SU-DHL-6 (cell line): Measurements from ENCODE around the gene EPB41.
A peak's percentile ranks its signal among the peaks of the same experiment; 100 is the strongest.

Experiments used
- H2AFZ ChIP-seq: fragments of 200-600 bp; sonication (generic); 2 replicates; pipeline ENCODE4 v1.6.1; 2014; ENCODE audit warnings: low read depth, mild to moderate bottlenecking, moderate library complexity, mixed read lengths, antibody characterized with exemption, low read length; ENCODE audit not compliant: severe bottlenecking
- H3F3A ChIP-seq: fragments of 200-600 bp; shearing (Covaris generic); 2 replicates; pipeline ENCODE4 v1.6.0; 2016; ENCODE audit warnings: antibody characterized with exemption, mild to moderate bottlenecking; ENCODE audit not compliant: insufficient read depth
- H3K27ac ChIP-seq: fragments of 200-600 bp; sonication (generic); 2 replicates; pipeline ENCODE4 v1.5.1; 2016; ENCODE audit warnings: low read depth, mild to moderate bottlenecking, low read length, moderate library complexity, mixed read lengths
- H3K27me3 ChIP-seq: fragments of 200-600 bp; sonication (generic), shearing (Covaris generic); 2 replicates; pipeline ENCODE4 v1.6.0; 2014; ENCODE audit warnings: mild to moderate bottlenecking, low read length
- H3K36me3 ChIP-seq: fragments of 200-600 bp; sonication (generic); 2 replicates; pipeline ENCODE4 v1.6.1; 2014; ENCODE audit warnings: mild to moderate bottlenecking, low read length, mixed read lengths
- H3K4me2 ChIP-seq: fragments of 300-600, 200-600 bp; shearing (Covaris generic), sonication (generic); 2 replicates; pipeline ENCODE4 v1.6.0; 2014; ENCODE audit warnings: low read length, low read depth, mild to moderate bottlenecking; ENCODE audit not compliant: poor library complexity, severe bottlenecking
- H3K4me3 ChIP-seq: fragments of 200-600 bp; sonication (generic); 2 replicates; pipeline ENCODE4 v1.5.1; 2014; ENCODE audit warnings: antibody characterized with exemption, low read length, mild to moderate bottlenecking, mixed read lengths; ENCODE audit not compliant: insufficient read depth, poor library complexity, severe bottlenecking
- H3K79me2 ChIP-seq: fragments of 200-600 bp; sonication (generic); 2 replicates; pipeline ENCODE4 v1.6.1; 2014; ENCODE audit warnings: mild to moderate bottlenecking, low read length, moderate library complexity; ENCODE audit not compliant: insufficient read depth
- H3K9ac ChIP-seq: fragments of 200-600 bp; sonication (generic); 2 replicates; pipeline ENCODE4 v1.7.0; 2014; ENCODE audit warnings: mild to moderate bottlenecking, low read length
- H3K9me2 ChIP-seq: fragments of 200-600 bp; sonication (generic); replicated peaks from 2 replicates; pipeline ENCODE4 v1.6.1; 2014; ENCODE audit warnings: low read length; ENCODE audit not compliant: insufficient read depth
- H3K9me3 ChIP-seq: fragments of 200-600 bp; sonication (generic); 2 replicates; pipeline ENCODE4 v1.6.1; 2014; ENCODE audit warnings: low read length, mixed read lengths; ENCODE audit not compliant: insufficient read depth
- H4K20me1 ChIP-seq: fragments of 200-600 bp; sonication (generic); 2 replicates; pipeline ENCODE4 v1.6.1; 2014; ENCODE audit warnings: low read depth, mild to moderate bottlenecking, antibody characterized with exemption, low read length, moderate library complexity, mixed read lengths
- EZH2phosphoT487 ChIP-seq: fragments of 200-600 bp; sonication (generic), shearing (Covaris generic); conservative IDR thresholded peaks from 2 replicates; pipeline ENCODE4 v1.6.1; 2018; ENCODE audit warnings: mild to moderate bottlenecking, antibody characterized with exemption, low read length, moderate library complexity, mixed read lengths
- TF ChIP-seq, protein P1 (sequence below): fragments of 200-600 bp; sonication (generic); IDR thresholded peaks from one replicate; pipeline ENCODE4 v1.5.1; 2017; ENCODE audit warnings: antibody characterized with exemption, mild to moderate bottlenecking, low read length, moderate library complexity; ENCODE audit not compliant: insufficient read depth, poor library complexity, severe bottlenecking

EPB41 gene

DNA sequence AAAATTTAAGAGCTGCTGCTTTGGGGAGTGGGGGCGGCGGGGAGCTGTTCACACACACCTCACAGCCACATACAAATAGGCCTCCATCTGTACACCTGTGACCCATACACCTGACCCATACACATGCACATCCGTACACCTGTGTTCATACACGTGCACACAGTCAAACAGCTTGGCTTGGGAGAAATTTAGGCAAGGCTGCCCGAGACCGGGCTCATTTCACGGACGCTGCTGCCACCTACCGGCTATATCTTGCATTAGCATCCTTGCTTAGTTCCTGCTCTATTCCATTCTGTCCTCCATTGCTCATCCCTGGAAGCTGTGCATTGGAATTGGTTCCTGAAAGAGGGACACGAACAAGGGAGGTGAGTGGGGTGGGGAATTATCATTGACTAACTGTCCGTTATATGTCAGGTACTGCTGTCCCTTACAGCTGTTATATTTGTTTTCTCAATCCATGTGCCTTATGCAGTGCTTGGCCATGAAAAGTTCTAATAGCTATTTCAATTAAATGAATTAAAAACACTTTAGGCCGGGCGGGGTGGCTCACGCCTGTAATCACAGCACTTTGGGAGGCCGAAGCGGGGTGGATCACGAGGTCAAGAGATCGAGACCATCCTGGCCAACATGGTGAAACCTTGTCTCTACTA lies 37.1 kb upstream of the EPB41 start:
- no peak overlapping the region for H3K9ac ChIP-seq
- no peaks in the 10 kb centered on the region for H3K9me3 ChIP-seq
- H4K20me1 ChIP-seq = no peaks in the 10 kb centered on the region
- H3K9me2 ChIP-seq = no peaks in the 10 kb centered on the region
- H3K79me2 ChIP-seq = no peaks in the 10 kb centered on the region
- no peaks in the 10 kb centered on the region for H3K27me3 ChIP-seq
- H3F3A ChIP-seq = no peaks in the 10 kb centered on the region
- TF ChIP-seq, protein P1, sequence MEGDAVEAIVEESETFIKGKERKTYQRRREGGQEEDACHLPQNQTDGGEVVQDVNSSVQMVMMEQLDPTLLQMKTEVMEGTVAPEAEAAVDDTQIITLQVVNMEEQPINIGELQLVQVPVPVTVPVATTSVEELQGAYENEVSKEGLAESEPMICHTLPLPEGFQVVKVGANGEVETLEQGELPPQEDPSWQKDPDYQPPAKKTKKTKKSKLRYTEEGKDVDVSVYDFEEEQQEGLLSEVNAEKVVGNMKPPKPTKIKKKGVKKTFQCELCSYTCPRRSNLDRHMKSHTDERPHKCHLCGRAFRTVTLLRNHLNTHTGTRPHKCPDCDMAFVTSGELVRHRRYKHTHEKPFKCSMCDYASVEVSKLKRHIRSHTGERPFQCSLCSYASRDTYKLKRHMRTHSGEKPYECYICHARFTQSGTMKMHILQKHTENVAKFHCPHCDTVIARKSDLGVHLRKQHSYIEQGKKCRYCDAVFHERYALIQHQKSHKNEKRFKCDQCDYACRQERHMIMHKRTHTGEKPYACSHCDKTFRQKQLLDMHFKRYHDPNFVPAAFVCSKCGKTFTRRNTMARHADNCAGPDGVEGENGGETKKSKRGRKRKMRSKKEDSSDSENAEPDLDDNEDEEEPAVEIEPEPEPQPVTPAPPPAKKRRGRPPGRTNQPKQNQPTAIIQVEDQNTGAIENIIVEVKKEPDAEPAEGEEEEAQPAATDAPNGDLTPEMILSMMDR = peak; percentile 78
- no peak for TF ChIP-seq EZH2phosphoT487
- no peak overlapping the region for H3K4me2 ChIP-seq
- no peak overlapping the region for H3K4me3 ChIP-seq
- H3K36me3 ChIP-seq = no peaks in the 10 kb centered on the region
- H2AFZ ChIP-seq = no peak overlapping the region
- no peak overlapping the region for H3K27ac ChIP-seq

DNA sequence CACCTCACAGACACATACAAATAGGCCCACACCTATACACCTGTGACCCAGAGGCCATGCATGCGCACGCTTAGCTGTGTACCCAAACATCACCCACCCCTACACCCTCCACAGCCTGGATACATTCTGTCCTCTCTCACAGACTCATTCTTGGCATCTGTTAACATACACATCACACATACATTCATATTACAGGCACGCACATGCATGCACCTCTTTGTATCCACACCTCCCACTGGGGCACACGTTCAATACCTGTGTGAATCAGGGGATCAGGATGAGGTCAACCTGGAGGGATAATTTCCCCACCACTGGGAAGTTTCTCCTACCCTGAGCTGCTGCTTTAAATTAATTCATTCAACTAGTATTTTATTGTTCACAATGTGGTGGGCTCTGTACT lies 35.6 kb upstream of the EPB41 start:
- H3F3A ChIP-seq = no peaks in the 10 kb centered on the region
- no peaks in the 10 kb centered on the region for H3K27me3 ChIP-seq
- no peak overlapping the region for H3K4me2 ChIP-seq
- H3K9me3 ChIP-seq = no peaks in the 10 kb centered on the region
- no peak for TF ChIP-seq EZH2phosphoT487
- TF ChIP-seq, protein P1 = no peak
- no peak overlapping the region for H3K4me3 ChIP-seq
- no peaks in the 10 kb centered on the region for H3K36me3 ChIP-seq
- no peaks in the 10 kb centered on the region for H3K9me2 ChIP-seq
- no peak overlapping the region for H3K9ac ChIP-seq
- no peak overlapping the region for H2AFZ ChIP-seq
- H4K20me1 ChIP-seq = no peaks in the 10 kb centered on the region
- no peaks in the 10 kb centered on the region for H3K79me2 ChIP-seq
- H3K27ac ChIP-seq = no peak overlapping the region

DNA sequence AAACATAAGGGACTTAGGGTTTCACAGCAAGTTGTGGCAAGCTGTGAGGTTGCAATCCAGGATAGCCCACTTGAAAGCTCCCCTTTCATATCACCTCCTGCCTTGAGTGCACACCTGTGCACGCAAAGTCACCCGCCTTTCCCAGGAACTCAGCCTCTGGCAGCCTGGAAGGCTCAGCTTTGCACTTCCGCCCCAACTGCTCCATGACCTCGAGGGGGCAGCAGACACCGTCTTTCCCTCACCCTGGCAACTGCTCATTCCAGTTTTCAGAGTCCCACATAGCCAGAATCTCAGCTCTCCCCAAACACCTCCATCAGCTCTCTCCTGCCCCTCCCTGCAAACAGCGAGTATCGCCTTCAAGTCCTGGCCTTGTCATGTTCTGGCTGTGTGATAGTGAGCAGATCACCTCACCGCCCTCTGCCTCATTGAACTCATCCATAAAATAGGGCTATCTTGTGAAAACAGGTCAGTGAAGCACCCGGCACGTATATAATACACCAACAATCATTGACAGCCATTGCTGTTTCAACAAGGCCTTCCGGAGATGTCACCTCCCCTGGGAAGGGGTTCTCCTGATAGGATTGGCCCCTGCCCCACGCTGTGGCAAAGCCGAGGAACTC lies 32.2 kb upstream of the EPB41 start:
- peaks cover 3% of the 10 kb centered on the region; the same call in 1 of the 2 replicates for H3K79me2 ChIP-seq
- no peak overlapping the region for H3K27ac ChIP-seq
- H3K4me2 ChIP-seq = no peak overlapping the region
- no peaks in the 10 kb centered on the region for H3K27me3 ChIP-seq
- H3K9me3 ChIP-seq = no peaks in the 10 kb centered on the region
- H3F3A ChIP-seq = peaks cover 23% of the 10 kb centered on the region
- no peaks in the 10 kb centered on the region for H3K36me3 ChIP-seq
- no peak overlapping the region for H3K4me3 ChIP-seq
- no peak for TF ChIP-seq EZH2phosphoT487
- TF ChIP-seq, protein P1 = peak; percentile 66
- peak overlapping the region; percentile 69 for H2AFZ ChIP-seq
- H3K9me2 ChIP-seq = no peaks in the 10 kb centered on the region
- H4K20me1 ChIP-seq = no peaks in the 10 kb centered on the region
- no peak overlapping the region for H3K9ac ChIP-seq
